Measurements from ENCODE around the gene TMEM132C. TPM values are rescaled to one million over a fixed set of nuclear protein-coding genes. Genes with fewer than 3 reads are reported as not detected.

The TMEM132C gene
- total RNA-seq, 1 donor from 2014 or later, result 0.64 TPM

DNA sequence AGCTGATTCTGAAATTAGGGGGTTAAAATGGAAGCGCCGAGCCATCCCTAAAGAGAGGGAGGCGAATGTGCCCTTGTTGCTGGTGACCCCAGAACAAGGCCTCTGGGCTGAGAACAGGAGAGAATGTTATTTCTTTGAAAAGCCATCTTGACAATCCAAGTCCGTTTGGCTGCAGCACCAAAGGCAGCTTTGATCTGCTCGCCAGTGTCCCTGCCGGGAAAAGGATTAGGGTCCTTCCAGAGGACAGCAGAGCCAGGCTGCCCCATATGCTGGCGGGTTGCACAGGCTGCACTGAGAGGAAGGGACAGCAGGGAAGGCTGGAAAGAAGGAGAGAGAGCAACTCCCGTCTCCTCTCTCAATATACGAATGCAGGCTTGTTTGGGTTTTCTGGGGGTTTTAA is 141.7 kb downstream of the TMEM132C start:
- no peaks in the 10 kb centered on the region for H3K9me3 ChIP-seq
- no peaks in the 10 kb centered on the region for H3K27me3 ChIP-seq
- intact Hi-C loops (cut with DNase I), result no loop called here
- no peak for ATAC-seq
- H3K36me3 ChIP-seq, result no peaks in the 10 kb centered on the region
- no peaks in the 10 kb centered on the region for H3K4me1 ChIP-seq
- TF ChIP-seq, protein P1, sequence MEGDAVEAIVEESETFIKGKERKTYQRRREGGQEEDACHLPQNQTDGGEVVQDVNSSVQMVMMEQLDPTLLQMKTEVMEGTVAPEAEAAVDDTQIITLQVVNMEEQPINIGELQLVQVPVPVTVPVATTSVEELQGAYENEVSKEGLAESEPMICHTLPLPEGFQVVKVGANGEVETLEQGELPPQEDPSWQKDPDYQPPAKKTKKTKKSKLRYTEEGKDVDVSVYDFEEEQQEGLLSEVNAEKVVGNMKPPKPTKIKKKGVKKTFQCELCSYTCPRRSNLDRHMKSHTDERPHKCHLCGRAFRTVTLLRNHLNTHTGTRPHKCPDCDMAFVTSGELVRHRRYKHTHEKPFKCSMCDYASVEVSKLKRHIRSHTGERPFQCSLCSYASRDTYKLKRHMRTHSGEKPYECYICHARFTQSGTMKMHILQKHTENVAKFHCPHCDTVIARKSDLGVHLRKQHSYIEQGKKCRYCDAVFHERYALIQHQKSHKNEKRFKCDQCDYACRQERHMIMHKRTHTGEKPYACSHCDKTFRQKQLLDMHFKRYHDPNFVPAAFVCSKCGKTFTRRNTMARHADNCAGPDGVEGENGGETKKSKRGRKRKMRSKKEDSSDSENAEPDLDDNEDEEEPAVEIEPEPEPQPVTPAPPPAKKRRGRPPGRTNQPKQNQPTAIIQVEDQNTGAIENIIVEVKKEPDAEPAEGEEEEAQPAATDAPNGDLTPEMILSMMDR (IDR thresholded peaks at IDR 0.05), result no peak
- no peak overlapping the region for H3K4me3 ChIP-seq
- no peak overlapping the region for H3K27ac ChIP-seq
- DNase-seq, result no peak

DNA sequence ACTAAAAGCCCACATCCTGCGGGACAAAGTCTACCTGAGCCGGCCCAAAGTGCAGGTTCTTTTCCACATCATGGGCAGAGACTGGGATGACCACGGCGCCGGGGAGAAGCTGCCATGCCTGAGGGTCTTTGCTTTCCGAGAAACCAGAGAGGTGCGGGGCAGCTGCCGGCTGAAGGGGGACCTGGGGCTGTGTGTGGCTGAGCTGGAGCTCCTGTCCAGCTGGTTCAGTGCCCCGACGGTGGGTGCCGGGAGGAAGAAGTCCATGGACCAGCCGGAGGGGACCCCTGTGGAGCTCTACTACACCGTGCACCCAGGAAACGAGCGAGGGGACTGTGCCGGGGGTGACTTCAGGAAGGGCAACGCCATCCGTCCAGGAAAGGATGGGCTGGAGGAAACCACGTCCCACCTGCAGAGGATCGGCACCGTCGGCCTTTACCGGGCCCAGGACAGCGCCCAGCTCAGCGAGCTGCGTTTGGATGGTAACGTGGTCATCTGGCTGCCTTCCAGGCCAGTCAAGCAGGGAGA is 148.1 kb downstream of the TMEM132C start:
- Histone ChIP-seq H3K27me3 (no peaks in the 10 kb centered on the region), H3K36me3 (no peaks in the 10 kb centered on the region), H3K27ac (no peak overlapping the region), H3K4me1 (no peaks in the 10 kb centered on the region), H3K4me3 (no peak overlapping the region), H3K9me3 (no peaks in the 10 kb centered on the region)
- DNase-seq (no peak), ATAC-seq (no peak)
- TF ChIP-seq, protein P1 (IDR thresholded peaks at IDR 0.05), result no peak
- intact Hi-C loops (cut with DNase I), result no loop called here

DNA sequence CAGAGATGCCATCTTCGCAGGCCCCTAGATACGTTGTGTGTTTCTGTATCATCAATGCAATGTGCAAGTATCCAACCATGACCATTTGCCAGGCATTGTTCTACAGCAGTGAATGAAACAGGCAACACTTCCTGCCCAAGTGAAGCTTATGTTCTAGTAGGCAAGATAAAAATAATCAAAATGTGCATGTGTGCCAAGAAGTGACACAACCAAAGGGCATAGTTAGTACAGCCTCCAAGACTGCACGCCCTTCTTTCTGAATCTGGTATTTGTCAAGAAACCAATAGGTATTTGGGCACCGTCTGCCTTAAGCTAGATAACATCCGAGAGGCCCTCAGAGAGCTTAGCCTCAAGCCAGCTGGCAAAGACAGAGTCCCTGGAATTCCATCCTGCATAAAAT is 152.0 kb downstream of the TMEM132C start:
- Histone ChIP-seq H3K36me3 (no peaks in the 10 kb centered on the region), H3K9me3 (no peaks in the 10 kb centered on the region), H3K27ac (no peak overlapping the region), H3K27me3 (no peaks in the 10 kb centered on the region), H3K4me3 (no peak overlapping the region), H3K4me1 (no peaks in the 10 kb centered on the region)
- ATAC-seq (no peak), DNase-seq (no peak)
- intact Hi-C loops (cut with DNase I), result no loop called here
- TF ChIP-seq, protein P1 (IDR thresholded peaks at IDR 0.05), result no peak

DNA sequence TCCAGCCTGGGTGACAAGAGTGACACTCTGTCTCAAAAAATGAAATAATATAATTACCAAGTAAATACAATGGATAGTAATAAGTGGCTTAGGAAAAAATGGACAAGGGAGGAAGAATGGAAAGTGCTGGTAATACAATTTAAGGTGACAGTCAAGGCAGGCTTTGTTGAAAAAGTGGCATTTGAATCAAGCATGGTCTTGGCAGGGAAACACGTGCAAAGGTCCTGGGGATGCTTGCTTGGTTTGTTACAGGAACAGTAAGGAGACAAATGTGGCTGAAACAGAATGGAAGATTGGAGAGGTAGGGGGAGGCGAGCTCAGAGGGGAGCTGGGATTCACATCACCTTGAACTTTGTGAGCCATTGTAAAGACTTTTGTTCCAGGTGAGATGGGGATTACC is 153.2 kb downstream of the TMEM132C start:
- TF ChIP-seq, protein P1 (IDR thresholded peaks at IDR 0.05), result no peak
- no peak overlapping the region for H3K27ac ChIP-seq
- H3K4me3 ChIP-seq, result no peak overlapping the region
- ATAC-seq, result no peak
- no peaks in the 10 kb centered on the region for H3K4me1 ChIP-seq
- H3K36me3 ChIP-seq, result no peaks in the 10 kb centered on the region
- no peaks in the 10 kb centered on the region for H3K27me3 ChIP-seq
- DNase-seq, result no peak
- intact Hi-C loops (cut with DNase I), result no loop called here
- no peaks in the 10 kb centered on the region for H3K9me3 ChIP-seq

DNA sequence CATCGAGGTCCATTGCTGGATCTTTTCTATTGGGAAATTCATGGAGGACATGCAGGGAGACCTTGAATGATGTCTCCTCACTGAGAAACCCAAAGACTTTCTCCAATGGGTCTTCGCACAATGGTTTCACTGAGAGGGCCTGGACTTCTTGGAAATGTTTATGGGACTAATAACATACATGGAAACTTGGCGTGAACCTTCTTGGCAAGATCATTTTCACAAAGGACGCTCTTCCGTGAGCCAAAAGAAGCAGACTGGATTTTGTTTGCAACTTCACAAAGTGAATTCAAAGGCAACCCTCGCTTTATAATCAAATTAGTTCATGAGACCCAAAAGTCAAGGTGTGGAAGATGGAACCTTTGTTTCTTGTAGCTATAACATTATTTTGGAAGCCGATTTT is 154.4 kb downstream of the TMEM132C start:
- TF ChIP-seq, protein P1 (IDR thresholded peaks at IDR 0.05), result no peak
- DNase-seq (no peak), ATAC-seq (no peak)
- H3K4me1 ChIP-seq, result no peaks in the 10 kb centered on the region
- no peak overlapping the region for H3K27ac ChIP-seq
- H3K36me3 ChIP-seq, result no peaks in the 10 kb centered on the region
- H3K27me3 ChIP-seq, result no peaks in the 10 kb centered on the region
- no peaks in the 10 kb centered on the region for H3K9me3 ChIP-seq
- intact Hi-C loops (cut with DNase I), result no loop called here
- H3K4me3 ChIP-seq, result no peak overlapping the region

DNA sequence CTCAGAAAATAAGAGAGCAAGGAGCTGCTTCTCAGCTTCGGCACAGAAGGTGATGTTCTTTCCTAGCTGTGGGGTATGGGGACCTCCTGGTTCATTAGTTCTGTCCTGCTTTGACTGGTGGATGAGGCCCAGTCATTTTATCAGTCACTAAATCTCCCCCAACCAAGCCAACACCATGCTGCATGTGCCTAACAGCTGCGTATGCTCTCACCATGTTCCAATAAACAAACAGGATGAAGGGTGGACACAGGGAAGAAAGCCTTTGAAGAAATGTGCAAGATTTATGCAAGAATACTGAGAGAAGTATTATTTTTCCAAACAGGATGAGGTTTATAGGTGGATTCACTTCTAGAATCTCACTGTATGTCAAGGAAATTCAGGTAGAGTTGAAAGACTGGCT is 156.2 kb downstream of the TMEM132C start:
- H3K4me1 ChIP-seq, result no peaks in the 10 kb centered on the region
- no peaks in the 10 kb centered on the region for H3K36me3 ChIP-seq
- DNase-seq, result no peak
- intact Hi-C loops (cut with DNase I), result no loop called here
- H3K27me3 ChIP-seq, result no peaks in the 10 kb centered on the region
- no peak overlapping the region for H3K27ac ChIP-seq
- no peak for ATAC-seq
- H3K9me3 ChIP-seq, result no peaks in the 10 kb centered on the region
- no peak overlapping the region for H3K4me3 ChIP-seq
- TF ChIP-seq, protein P1 (IDR thresholded peaks at IDR 0.05), result no peak

Data from upper lobe of right lung (tissue), 1 donor.